Measurements from ENCODE around the gene PIGN. TPM values are rescaled to one million over a fixed set of nuclear protein-coding genes. Genes with fewer than 3 reads are reported as not detected.
A peak's percentile ranks its signal among the peaks of the same experiment; 100 is the strongest.

The PIGN gene
- total and polyA plus RNA-seq, 2 of the 8 experiments (the other 6 are each of a cell fraction or from before 2014, with no cell fraction given) = 20.9 to 26.3 TPM

DNA sequence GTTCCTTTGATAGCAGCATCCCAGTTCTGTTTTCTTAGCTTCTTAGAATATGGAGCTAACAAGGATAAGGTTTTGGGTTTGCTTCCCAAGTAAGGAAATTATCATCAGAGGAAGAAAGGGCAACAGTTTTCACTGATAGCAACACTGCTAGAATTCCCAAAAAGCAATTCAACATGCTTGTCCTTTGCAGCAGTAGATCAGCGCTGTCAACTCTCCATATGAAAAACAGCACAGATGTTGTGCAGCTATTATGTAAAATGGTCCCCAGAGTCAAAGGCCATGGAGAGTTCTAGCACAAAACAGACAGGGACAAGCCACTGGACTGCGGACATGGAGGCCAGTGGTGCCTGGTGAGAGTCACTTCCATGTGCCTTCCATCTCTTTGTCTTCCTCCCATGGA, 158.1 kb downstream of the PIGN start:
- Histone ChIP-seq H2AFZ (ENCODE audit: low read length) (peak overlapping the region; percentile 68; the same call in 1 of the 2 replicates), H3K23ac (ENCODE audit: insufficient read length) (no peak overlapping the region), H3K9ac (replicated peaks in 1 of 4; ENCODE audit: extremely low read depth in 1 of 4, low read depth in 3 of 4, low read length in 3 of 4) (no peak overlapping the region), H3K27me3 (replicated peaks in 1 of 4; ENCODE audit: control insufficient read depth in 3 of 4, extremely low read depth in 1 of 4, insufficient read depth in 3 of 4, low read length in 3 of 4) (peaks cover 0 to 1% (median 0%) of the 10 kb centered on the region in 4 experiments; a peak in 1 of 7 replicates), H4K8ac (ENCODE audit: extremely low read depth, insufficient read depth, low read length) (no peak overlapping the region), H3K9me3 (ENCODE audit: insufficient read depth in 2 of 2, low read depth in 1 of 2, low read length in 1 of 2) (no peaks in the 10 kb centered on the region), H2BK120ac (replicated peaks; ENCODE audit: low read depth, low read length) (no peak overlapping the region), H3K79me2 (ENCODE audit: control insufficient read depth in 1 of 2, insufficient read depth in 2 of 2, low read length in 2 of 2) (no peaks in the 10 kb centered on the region), H2BK12ac (ENCODE audit: low read depth, low read length) (no peak overlapping the region), H3K56ac (replicated peaks; ENCODE audit: insufficient read length, low read depth, low read length) (no peak overlapping the region), H3K36me3 (ENCODE audit: control insufficient read depth in 2 of 4, insufficient read depth in 4 of 4, low read length in 3 of 4) (no peaks in the 10 kb centered on the region), H3K79me1 (ENCODE audit: low read depth, low read length) (no peaks in the 10 kb centered on the region), H3K4me2 (ENCODE audit: insufficient read depth in 1 of 2, low read depth in 2 of 2, low read length in 2 of 2) (no peak overlapping the region; a peak in 1 of 4 replicates), H3K4ac (replicated peaks; ENCODE audit: insufficient read length, low read depth, low read length) (no peak overlapping the region), H2BK20ac (ENCODE audit: low read length) (no peak overlapping the region), H4K20me1 (replicated peaks in 1 of 2; ENCODE audit: control insufficient read depth in 1 of 2, insufficient read depth in 2 of 2, low read length in 2 of 2) (no peaks in the 10 kb centered on the region), H2BK5ac (ENCODE audit: low read depth, low read length) (no peak overlapping the region), H3K14ac (ENCODE audit: insufficient read length) (no peak overlapping the region), H3K4me1 (replicated peaks in 1 of 4; ENCODE audit: control insufficient read depth in 3 of 4, insufficient read depth in 4 of 4, low read length in 3 of 4) (peaks cover 3 to 12% (median 8%) of the 10 kb centered on the region in 4 experiments; a peak in 4 of 7 replicates), H4K91ac (replicated peaks; ENCODE audit: insufficient read length, low read length) (no peak overlapping the region), H4K5ac (ENCODE audit: insufficient read length, low read depth, low read length) (no peak overlapping the region), H2AK5ac (ENCODE audit: low read depth, low read length) (no peak overlapping the region), H2BK15ac (ENCODE audit: low read length) (no peak overlapping the region; the same call in 1 of the 2 replicates), H3K4me3 (ENCODE audit: extremely low read depth in 1 of 4, insufficient read depth in 2 of 4, low read depth in 3 of 4, low read length in 4 of 4) (no peak overlapping the region), H3K18ac (ENCODE audit: extremely low read depth, low read length) (no peak overlapping the region), H3K27ac (ENCODE audit: low read depth, low read length) (no peak overlapping the region), H3K23me2 (ENCODE audit: low read depth, low read length) (no peaks in the 10 kb centered on the region)
- CTCF ChIA-PET (ENCODE audit: partially characterized antibody) = interaction anchor here (1.1 kb wide), 1 partner anchor 17 kb away, joined by 3 read pairs; no protein-coding TSS in a partner anchor
- WGBS, 2 experiments (ENCODE audit: extremely low coverage in 1 of 2, insufficient coverage in 1 of 2, insufficient read length in 1 of 2, insufficient replicate concordance in 2 of 2, low coverage in 1 of 2, low lambda C conversion rate in 2 of 2, missing lambda C conversion rate in 1 of 2) = 82% methylated on average over 2 of the region's 2 CpGs; no CpG with 5 or more reads in 1 of the 2 experiments
- FAIRE-seq (no peak), DNase-seq (ENCODE audit: low read depth in 1 of 2, low spot score in 2 of 2) (no peak)
- POLR2A ChIA-PET (ENCODE audit: partially characterized antibody) = interaction anchor here (0.6 kb wide), 1 partner anchor 446 kb away, joined by 3 read pairs; no protein-coding TSS in a partner anchor
- TF ChIP-seq KDM1A (IDR thresholded peaks at IDR 0.05; ENCODE audit: borderline replicate concordance, low read length) = no peak
- TF ChIP-seq NANOG (IDR thresholded peaks at IDR 0.05; ENCODE audit: insufficient read depth, low read depth, low read length, poor library complexity, severe bottlenecking) = no peak
- TF ChIP-seq TAF7 (optimal IDR thresholded peaks at IDR 0.05; ENCODE audit: borderline replicate concordance, low read depth, low read length) = no peak
- no peak for TF ChIP-seq TCF12 (IDR thresholded peaks at IDR 0.05; ENCODE audit: low read depth, low read length)

Measured in H1 (cell line).